ENCODE measurements around the gene CTDNEP1.

Gene CTDNEP1

GRCh38 chr17:7290166-7290565 is 38.6 kb upstream of the CTDNEP1 start:
- Histone ChIP-seq H3K36me3 (ENCODE audit: insufficient read depth, low read length) (no peaks in the 10 kb centered on the region), H4K20me1 (ENCODE audit: insufficient read depth, low read length) (0 out of 2 replicates have a peak, but pooled peaks cover 4% of the 10 kb centered on the region), H2AFZ (ENCODE audit: low read depth, low read length) (no peak overlapping the region), H3K9ac (ENCODE audit: low read depth, low read length) (no peak overlapping the region), H3K79me2 (ENCODE audit: insufficient read depth, low read length) (no peaks in the 10 kb centered on the region), H3K4me1 (ENCODE audit: insufficient read depth, low read length) (0 out of 2 replicates have a peak, but pooled peaks cover 3% of the 10 kb centered on the region), H3K4me3 (ENCODE audit: low read depth in 1 of 2, low read length in 2 of 2) (no peak overlapping the region), H3K27me3 (ENCODE audit: insufficient read depth, low read length, poor library complexity) (peaks cover 35% of the 10 kb centered on the region), H3K9me3 (ENCODE audit: insufficient read depth, low read length, severe bottlenecking) (no peaks in the 10 kb centered on the region), H3K27ac (ENCODE audit: low read length) (no peak overlapping the region), H3K4me2 (ENCODE audit: insufficient read depth, low read length) (no peak overlapping the region)
- no peak for TF ChIP-seq EZH2 (IDR thresholded peaks at IDR 0.05; ENCODE audit: borderline replicate concordance, low read depth, low read length, severe bottlenecking)
- DNase-seq (no peak), ATAC-seq (ENCODE audit: insufficient read depth, low read depth) (no peak)

DNA sequence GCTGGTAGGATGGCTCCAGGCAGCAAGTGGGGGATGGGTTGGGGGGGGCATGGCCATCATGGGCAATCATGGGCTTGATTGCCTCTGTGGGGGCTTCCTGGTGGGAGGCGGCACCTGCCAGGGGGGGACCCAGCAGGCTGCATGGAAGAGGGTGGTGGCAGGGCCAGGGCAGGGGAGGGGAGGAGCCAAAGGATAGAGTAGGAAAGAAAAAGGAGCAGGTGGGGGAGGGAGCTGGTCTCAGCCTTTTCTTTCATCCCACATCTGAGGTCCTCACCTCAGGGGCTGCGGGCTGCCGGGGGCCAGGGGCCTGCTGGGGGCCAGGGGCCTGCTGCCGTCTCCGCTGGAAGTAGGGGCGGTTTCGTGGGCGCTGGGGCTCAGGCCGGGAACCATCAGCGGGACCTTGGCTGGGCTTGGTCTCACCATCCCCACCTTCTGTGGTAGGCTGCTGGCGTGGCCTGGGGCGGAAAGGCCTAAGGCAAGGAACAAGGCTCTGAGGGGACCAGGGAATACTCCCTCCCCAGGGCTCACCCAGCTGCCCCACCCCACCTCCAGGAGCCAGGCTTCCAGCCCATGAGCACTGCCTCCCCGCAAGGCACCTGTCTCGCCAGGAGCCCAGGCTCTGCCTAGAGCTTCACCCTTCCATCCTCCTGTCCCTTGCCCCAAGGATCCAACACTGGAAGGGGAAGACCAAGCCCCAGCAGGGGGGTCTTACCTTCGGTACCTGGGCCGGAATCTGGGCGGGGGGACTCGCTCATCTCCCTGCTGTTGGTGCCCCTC is 37.9 kb upstream of the CTDNEP1 start:
- no peak for ATAC-seq (ENCODE audit: insufficient read depth, low read depth)
- TF ChIP-seq CTCF (IDR thresholded peaks at IDR 0.05; ENCODE audit: borderline replicate concordance, extremely low read depth, low read length, poor library complexity, severe bottlenecking): no peak
- no peak for TF ChIP-seq EZH2 (IDR thresholded peaks at IDR 0.05; ENCODE audit: borderline replicate concordance, low read depth, low read length, severe bottlenecking)
- H3K79me2 ChIP-seq (ENCODE audit: insufficient read depth, low read length): no peaks in the 10 kb centered on the region
- no peaks in the 10 kb centered on the region for H3K36me3 ChIP-seq (ENCODE audit: insufficient read depth, low read length)
- no peaks in the 10 kb centered on the region for H3K4me1 ChIP-seq (ENCODE audit: insufficient read depth, low read length)
- DNase-seq: no peak
- H3K9ac ChIP-seq (ENCODE audit: low read depth, low read length): no peak overlapping the region
- H3K4me3 ChIP-seq (ENCODE audit: low read depth in 1 of 2, low read length in 2 of 2): no peak overlapping the region
- no peak overlapping the region for H3K27ac ChIP-seq (ENCODE audit: low read length)
- no peak overlapping the region for H2AFZ ChIP-seq (ENCODE audit: low read depth, low read length)
- no peaks in the 10 kb centered on the region for H3K9me3 ChIP-seq (ENCODE audit: insufficient read depth, low read length, severe bottlenecking)
- peaks cover 30% of the 10 kb centered on the region for H3K27me3 ChIP-seq (ENCODE audit: insufficient read depth, low read length, poor library complexity)
- 0 out of 2 replicates have a peak, but pooled peaks cover 4% of the 10 kb centered on the region for H4K20me1 ChIP-seq (ENCODE audit: insufficient read depth, low read length)
- no peak overlapping the region for H3K4me2 ChIP-seq (ENCODE audit: insufficient read depth, low read length)

DNA sequence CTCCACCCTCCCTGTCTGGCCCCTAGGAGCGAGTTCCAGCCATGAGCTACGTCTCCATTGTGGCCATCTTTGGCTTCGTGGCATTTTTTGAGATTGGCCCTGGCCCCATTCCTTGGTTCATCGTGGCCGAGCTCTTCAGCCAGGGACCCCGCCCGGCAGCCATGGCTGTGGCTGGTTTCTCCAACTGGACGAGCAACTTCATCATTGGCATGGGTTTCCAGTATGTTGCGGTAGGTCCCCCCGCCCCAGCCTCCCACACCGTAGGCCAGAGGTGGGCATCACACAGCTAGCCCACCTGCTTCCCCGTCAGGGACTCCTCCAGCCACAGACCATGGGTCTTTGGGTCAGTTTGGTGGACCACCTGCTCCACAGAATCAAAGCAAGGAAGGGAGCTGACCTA is 34.1 kb upstream of the CTDNEP1 start:
- H4K20me1 ChIP-seq (ENCODE audit: insufficient read depth, low read length): no peaks in the 10 kb centered on the region
- no peak for ATAC-seq (ENCODE audit: insufficient read depth, low read depth)
- peaks cover 14% of the 10 kb centered on the region for H3K27me3 ChIP-seq (ENCODE audit: insufficient read depth, low read length, poor library complexity)
- H2AFZ ChIP-seq (ENCODE audit: low read depth, low read length): no peak overlapping the region
- no peak overlapping the region for H3K4me3 ChIP-seq (ENCODE audit: low read depth in 1 of 2, low read length in 2 of 2)
- no peak overlapping the region for H3K27ac ChIP-seq (ENCODE audit: low read length)
- no peaks in the 10 kb centered on the region for H3K36me3 ChIP-seq (ENCODE audit: insufficient read depth, low read length)
- no peak overlapping the region for H3K4me2 ChIP-seq (ENCODE audit: insufficient read depth, low read length)
- H3K4me1 ChIP-seq (ENCODE audit: insufficient read depth, low read length): peaks cover 18% of the 10 kb centered on the region
- no peak for DNase-seq
- H3K79me2 ChIP-seq (ENCODE audit: insufficient read depth, low read length): no peaks in the 10 kb centered on the region
- TF ChIP-seq EZH2 (IDR thresholded peaks at IDR 0.05; ENCODE audit: borderline replicate concordance, low read depth, low read length, severe bottlenecking): no peak
- no peak for TF ChIP-seq CTCF (IDR thresholded peaks at IDR 0.05; ENCODE audit: borderline replicate concordance, extremely low read depth, low read length, poor library complexity, severe bottlenecking)
- no peaks in the 10 kb centered on the region for H3K9me3 ChIP-seq (ENCODE audit: insufficient read depth, low read length, severe bottlenecking)
- H3K9ac ChIP-seq (ENCODE audit: low read depth, low read length): no peak overlapping the region

- TF ChIP-seq CTCF (IDR thresholded peaks at IDR 0.05; ENCODE audit: borderline replicate concordance, extremely low read depth, low read length, poor library complexity, severe bottlenecking) (no peak), EZH2 (IDR thresholded peaks at IDR 0.05; ENCODE audit: borderline replicate concordance, low read depth, low read length, severe bottlenecking) (no peak)
- ATAC-seq (ENCODE audit: insufficient read depth, low read depth) (no peak), DNase-seq (no peak)
These were observed 33.4 kb upstream of the CTDNEP1 start for GRCh38 chr17:7284911-7285310.

More at GRCh38 chr17:7284911-7285310, 33.4 kb upstream of the CTDNEP1 start:
- H3K27me3 ChIP-seq (ENCODE audit: insufficient read depth, low read length, poor library complexity): peaks cover 15% of the 10 kb centered on the region
- no peaks in the 10 kb centered on the region for H3K79me2 ChIP-seq (ENCODE audit: insufficient read depth, low read length)
- H3K36me3 ChIP-seq (ENCODE audit: insufficient read depth, low read length): no peaks in the 10 kb centered on the region
- no peak overlapping the region for H2AFZ ChIP-seq (ENCODE audit: low read depth, low read length)
- no peak overlapping the region for H3K9ac ChIP-seq (ENCODE audit: low read depth, low read length)
- H3K27ac ChIP-seq (ENCODE audit: low read length): no peak overlapping the region
- peaks cover 26% of the 10 kb centered on the region for H3K4me1 ChIP-seq (ENCODE audit: insufficient read depth, low read length)
- no peaks in the 10 kb centered on the region for H4K20me1 ChIP-seq (ENCODE audit: insufficient read depth, low read length)
- H3K4me2 ChIP-seq (ENCODE audit: insufficient read depth, low read length): no peak overlapping the region
- H3K4me3 ChIP-seq (ENCODE audit: low read depth in 1 of 2, low read length in 2 of 2): no peak overlapping the region
- H3K9me3 ChIP-seq (ENCODE audit: insufficient read depth, low read length, severe bottlenecking): no peaks in the 10 kb centered on the region

Measured in DND-41 (cell line).